ENCODE data around the gene SLC39A9.
"Not testable (repeated sequence)": the region's sequence is repeated elsewhere in the genome, so short reads cannot be mapped to it uniquely, and the experiment has no call there.

DNA sequence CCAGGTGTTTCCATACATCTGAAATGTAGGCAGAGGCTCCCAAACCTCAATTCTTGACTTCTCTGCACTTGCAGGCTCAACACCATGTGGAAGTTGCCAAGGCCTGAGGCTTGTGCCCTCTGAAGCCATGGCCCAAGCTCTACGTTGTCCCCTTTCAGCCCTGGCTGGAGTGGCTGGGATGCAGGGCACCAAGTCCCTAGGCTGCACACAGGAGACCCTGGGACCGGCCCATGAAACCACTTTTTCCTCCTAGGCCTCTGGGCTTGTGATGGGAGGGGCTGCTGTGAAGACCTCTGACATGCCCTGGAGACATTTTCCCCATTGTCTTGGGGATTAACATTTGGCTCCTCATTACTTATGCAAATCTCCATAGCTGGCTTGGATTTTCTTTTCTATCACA, 79.6 kb downstream of the SLC39A9 start:
- TF ChIP-seq, protein P1, sequence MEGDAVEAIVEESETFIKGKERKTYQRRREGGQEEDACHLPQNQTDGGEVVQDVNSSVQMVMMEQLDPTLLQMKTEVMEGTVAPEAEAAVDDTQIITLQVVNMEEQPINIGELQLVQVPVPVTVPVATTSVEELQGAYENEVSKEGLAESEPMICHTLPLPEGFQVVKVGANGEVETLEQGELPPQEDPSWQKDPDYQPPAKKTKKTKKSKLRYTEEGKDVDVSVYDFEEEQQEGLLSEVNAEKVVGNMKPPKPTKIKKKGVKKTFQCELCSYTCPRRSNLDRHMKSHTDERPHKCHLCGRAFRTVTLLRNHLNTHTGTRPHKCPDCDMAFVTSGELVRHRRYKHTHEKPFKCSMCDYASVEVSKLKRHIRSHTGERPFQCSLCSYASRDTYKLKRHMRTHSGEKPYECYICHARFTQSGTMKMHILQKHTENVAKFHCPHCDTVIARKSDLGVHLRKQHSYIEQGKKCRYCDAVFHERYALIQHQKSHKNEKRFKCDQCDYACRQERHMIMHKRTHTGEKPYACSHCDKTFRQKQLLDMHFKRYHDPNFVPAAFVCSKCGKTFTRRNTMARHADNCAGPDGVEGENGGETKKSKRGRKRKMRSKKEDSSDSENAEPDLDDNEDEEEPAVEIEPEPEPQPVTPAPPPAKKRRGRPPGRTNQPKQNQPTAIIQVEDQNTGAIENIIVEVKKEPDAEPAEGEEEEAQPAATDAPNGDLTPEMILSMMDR (IDR thresholded peaks at IDR 0.05): not testable (repeated sequence)
- not testable (repeated sequence) for TF ChIP-seq POLR2A (IDR thresholded peaks at IDR 0.05)

Data from esophagus squamous epithelium (tissue), 4 donors.